HepG2 (cell line): ENCODE results near the gene ANKRD11. TPM values are rescaled to one million over a fixed set of nuclear protein-coding genes. Genes with fewer than 3 reads are reported as not detected.

ENCODE experiments used
- AHDC1 ChIP-seq: sonication (generic); formaldehyde crosslinking; IDR thresholded peaks from 2 replicates; pipeline ENCODE4 v1.5.1; 2020; ENCODE audit warnings: mild to moderate bottlenecking, missing genetic modification reagents, borderline replicate concordance
- CSRNP1 ChIP-seq: sonication (generic); formaldehyde crosslinking; IDR thresholded peaks from 2 replicates; pipeline ENCODE4 v1.8.1; 2023; ENCODE audit warnings: mild to moderate bottlenecking, missing genetic modification reagents
- KLF6 ChIP-seq: IDR thresholded peaks from 2 replicates; pipeline ENCODE4 v1.8.0; 2016; ENCODE audit warnings: missing biosample characterization, missing genetic modification reagents
- NFYB ChIP-seq: sonication (generic); formaldehyde crosslinking; IDR thresholded peaks from 2 replicates; pipeline ENCODE4 v1.4.0; 2020; ENCODE audit warnings: missing genetic modification reagents
- PHF5A ChIP-seq: IDR thresholded peaks from one replicate; pipeline ENCODE4 v1.6.1; 2018; ENCODE audit warnings: low read depth, missing genetic modification reagents; ENCODE audit not compliant: unreplicated experiment
- SNAI1 ChIP-seq: sonication (generic); formaldehyde crosslinking; IDR thresholded peaks from 2 replicates; pipeline ENCODE4 v1.5.0; 2020; ENCODE audit warnings: mild to moderate bottlenecking, missing genetic modification reagents, borderline replicate concordance
- SPEN ChIP-seq: sonication (generic); formaldehyde crosslinking; IDR thresholded peaks from 2 replicates; pipeline ENCODE4 v1.5.1; 2020; ENCODE audit warnings: low read depth, mild to moderate bottlenecking, missing genetic modification reagents
- THAP11 ChIP-seq: IDR thresholded peaks from 2 replicates; pipeline ENCODE4 v1.6.1; 2016; ENCODE audit warnings: missing biosample characterization, missing genetic modification reagents
- ZFYVE20 ChIP-seq: sonication (generic); formaldehyde crosslinking; IDR thresholded peaks from 2 replicates; pipeline ENCODE4 v1.8.0; 2023; ENCODE audit warnings: low read depth, mild to moderate bottlenecking, moderate library complexity, missing genetic modification reagents, borderline replicate concordance
- ZNF407 ChIP-seq: sonication (generic); formaldehyde crosslinking; IDR thresholded peaks from one replicate; pipeline ENCODE4 v1.5.1; 2020; ENCODE audit warnings: mild to moderate bottlenecking, missing genetic modification reagents; ENCODE audit errors: not compliant biosample characterization
- ZNF432 ChIP-seq: sonication (generic); formaldehyde crosslinking; IDR thresholded peaks from 2 replicates; pipeline ENCODE4 v1.5.0; 2020; ENCODE audit warnings: missing genetic modification reagents, mild to moderate bottlenecking, borderline replicate concordance
- ZNF761 ChIP-seq: sonication (generic); formaldehyde crosslinking; conservative IDR thresholded peaks from 2 replicates; pipeline ENCODE4 v1.4.0; 2020; ENCODE audit warnings: mild to moderate bottlenecking, missing genetic modification reagents
- polyA plus RNA-seq, 8 experiments: library from polyadenylated mRNA; depleted of rRNA in 3 of 8; stranded (reverse) in 7 of 8; unstranded in 1 of 8; fragments of >200 nt; fragmentation: Illumina TruSeq in 4 of 8; extraction: Trizol in 4 of 8; gene quantifications; 2 replicates each; pipeline versions ENCODE4 v1.2.1 to v1.2.3, GENCODE V29; 2011 to 2016; ENCODE audit warnings: low read depth in 4 of 8, missing spikeins in 1 of 8, mixed read lengths in 1 of 8; ENCODE audit not compliant: insufficient read depth in 1 of 8
- total RNA-seq, 5 experiments: library from RNA; depleted of rRNA; stranded (reverse); fragments of >200 nt; fragmentation: Illumina TruSeq; extraction: Trizol; gene quantifications; 2 replicates each; pipeline ENCODE4 v1.2.3, GENCODE V29; 2016; ENCODE audit warnings: low read depth in 1 of 5

Gene ANKRD11
- total and polyA plus RNA-seq, 2 of the 13 experiments (the other 11 are each of a cell fraction or from before 2014, with no cell fraction given): 21.4 to 38.4 TPM

- TF ChIP-seq ZNF407 (CRISPR knock-in tag): peak; percentile 67
- TF ChIP-seq ZNF432 (CRISPR knock-in tag): no peak
- no peak for TF ChIP-seq SNAI1
- TF ChIP-seq KLF6 (CRISPR knock-in tag): no peak
- no peak for TF ChIP-seq PHF5A (CRISPR knock-in tag)
- TF ChIP-seq NFYB (CRISPR knock-in tag): no peak
- no peak for TF ChIP-seq ZFYVE20
- no peak for TF ChIP-seq ZNF761 (CRISPR knock-in tag)
- no peak for TF ChIP-seq THAP11 (CRISPR knock-in tag)
- peak; percentile 42; the same call in 1 of the 2 replicates for TF ChIP-seq SPEN (CRISPR knock-in tag)
- TF ChIP-seq CSRNP1 (CRISPR knock-in tag): no peak
- TF ChIP-seq AHDC1 (CRISPR knock-in tag): 0 out of 2 replicates have a peak, but pooled peaks have one; percentile 22
Observed at GRCh38 chr16:89319886-89320781, 170.2 kb downstream of the ANKRD11 start (continued).
